Measurements from ENCODE around the gene KIAA0232.
"Not testable (repeated sequence)": the region's sequence is repeated elsewhere in the genome, so short reads cannot be mapped to it uniquely, and the experiment has no call there.

DNA sequence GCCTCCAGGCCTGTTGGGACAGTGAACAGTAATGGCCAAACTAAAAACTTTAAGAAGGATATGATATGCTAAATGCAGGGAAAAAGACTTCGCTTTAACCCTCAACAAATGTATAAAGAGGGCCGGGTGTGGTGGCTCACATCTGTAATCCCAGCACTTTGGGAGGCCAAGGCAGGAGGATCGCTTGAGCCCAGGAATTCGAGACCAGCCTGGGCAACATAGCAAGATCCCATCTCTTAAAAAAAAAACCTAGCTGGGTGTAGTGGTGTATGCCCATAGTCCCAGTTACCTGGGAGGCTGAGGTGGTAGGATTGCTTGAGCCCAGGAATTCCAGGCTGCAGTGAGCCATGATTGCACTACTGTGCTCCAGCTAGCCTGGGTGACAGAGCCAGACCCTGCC is 14.8 kb downstream of the KIAA0232 start:
- TF ChIP-seq, protein P1, sequence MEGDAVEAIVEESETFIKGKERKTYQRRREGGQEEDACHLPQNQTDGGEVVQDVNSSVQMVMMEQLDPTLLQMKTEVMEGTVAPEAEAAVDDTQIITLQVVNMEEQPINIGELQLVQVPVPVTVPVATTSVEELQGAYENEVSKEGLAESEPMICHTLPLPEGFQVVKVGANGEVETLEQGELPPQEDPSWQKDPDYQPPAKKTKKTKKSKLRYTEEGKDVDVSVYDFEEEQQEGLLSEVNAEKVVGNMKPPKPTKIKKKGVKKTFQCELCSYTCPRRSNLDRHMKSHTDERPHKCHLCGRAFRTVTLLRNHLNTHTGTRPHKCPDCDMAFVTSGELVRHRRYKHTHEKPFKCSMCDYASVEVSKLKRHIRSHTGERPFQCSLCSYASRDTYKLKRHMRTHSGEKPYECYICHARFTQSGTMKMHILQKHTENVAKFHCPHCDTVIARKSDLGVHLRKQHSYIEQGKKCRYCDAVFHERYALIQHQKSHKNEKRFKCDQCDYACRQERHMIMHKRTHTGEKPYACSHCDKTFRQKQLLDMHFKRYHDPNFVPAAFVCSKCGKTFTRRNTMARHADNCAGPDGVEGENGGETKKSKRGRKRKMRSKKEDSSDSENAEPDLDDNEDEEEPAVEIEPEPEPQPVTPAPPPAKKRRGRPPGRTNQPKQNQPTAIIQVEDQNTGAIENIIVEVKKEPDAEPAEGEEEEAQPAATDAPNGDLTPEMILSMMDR (conservative IDR thresholded peaks at IDR 0.05; ENCODE audit: low read depth, low read length) = not testable (repeated sequence)
- not testable (repeated sequence) for TF ChIP-seq EZH2 (IDR thresholded peaks at IDR 0.05; ENCODE audit: low read length, unreplicated experiment); EZH2phosphoT487 (IDR thresholded peaks at IDR 0.05; ENCODE audit: borderline replicate concordance, low read length)
